GM12891 (cell line): ENCODE results near the gene PITPNM1.

ENCODE experiments used
- DNase-seq: peaks from one replicate; pipeline ENCODE4 v3.0.0; 2011; ENCODE audit warnings: low spot score; ENCODE audit not compliant: insufficient read length
- FAIRE-seq: peaks from 2 replicates; lab custom pipeline; 2011; peaks lifted over from hg19 to GRCh38; lab: Jason Lieb, UNC
- PAX5 ChIP-seq: IDR thresholded peaks from 2 replicates; pipeline ENCODE4 v1.6.1; 2011; ENCODE audit warnings: low read length, moderate library complexity, mild to moderate bottlenecking; ENCODE audit not compliant: insufficient read depth, severe bottlenecking
- POLR2A ChIP-seq: IDR thresholded peaks from 2 replicates; pipeline ENCODE4 v1.6.1; 2011; ENCODE audit warnings: low read depth, low read length, control low read depth
- POLR2AphosphoS5 ChIP-seq: IDR thresholded peaks from 2 replicates; pipeline ENCODE4 v1.6.1; 2011; ENCODE audit warnings: low read depth, low read length, control low read depth
- POU2F2 ChIP-seq: IDR thresholded peaks from 2 replicates; pipeline ENCODE4 v1.6.1; 2011; ENCODE audit warnings: low read depth, mild to moderate bottlenecking, control low read depth, low read length, moderate library complexity
- SPI1 ChIP-seq: IDR thresholded peaks from 2 replicates; pipeline ENCODE4 v1.6.1; 2011; ENCODE audit warnings: low read depth, low read length, control low read depth
- TAF1 ChIP-seq: IDR thresholded peaks from 2 replicates; pipeline ENCODE4 v1.6.1; 2011; ENCODE audit warnings: low read depth, low read length, control low read depth

PITPNM1 gene

GRCh38 chr11:67504005-67504949 lies 886 bp downstream of the PITPNM1 start:
- DNase-seq: no peak
- FAIRE-seq: peak; percentile 41
- TF ChIP-seq PAX5 (no peak), TAF1 (no peak), POLR2AphosphoS5 (no peak), POLR2A (no peak), SPI1 (no peak), POU2F2 (no peak)

GRCh38 chr11:67503119-67504004 lies 1.8 kb downstream of the PITPNM1 start:
- no peak for TF ChIP-seq PAX5
- TF ChIP-seq POLR2A: no peak
- no peak for TF ChIP-seq POU2F2
- TF ChIP-seq TAF1: no peak
- no peak for TF ChIP-seq POLR2AphosphoS5
- no peak for TF ChIP-seq SPI1
- DNase-seq: no peak
- no peak for FAIRE-seq

- FAIRE-seq (no peak), DNase-seq (no peak)
- TF ChIP-seq POLR2A: no peak
- TF ChIP-seq TAF1: no peak
- no peak for TF ChIP-seq POLR2AphosphoS5
- TF ChIP-seq POU2F2: no peak
- TF ChIP-seq PAX5: no peak
- no peak for TF ChIP-seq SPI1
Observed at GRCh38 chr11:67502328-67502979, 2.7 kb downstream of the PITPNM1 start.

- FAIRE-seq: no peak
Observed at GRCh38 chr11:67501854-67502253, 3.3 kb downstream of the PITPNM1 start.

GRCh38 chr11:67500831-67501715 lies 4.1 kb downstream of the PITPNM1 start:
- TF ChIP-seq POLR2A (no peak), PAX5 (no peak), SPI1 (no peak), POU2F2 (no peak), TAF1 (no peak), POLR2AphosphoS5 (no peak)
- no peak for FAIRE-seq
- no peak for DNase-seq

More at GRCh38 chr11:67501854-67502253, 3.3 kb downstream of the PITPNM1 start:
- no peak for DNase-seq
- no peak for TF ChIP-seq SPI1
- TF ChIP-seq POU2F2: no peak
- no peak for TF ChIP-seq POLR2AphosphoS5
- no peak for TF ChIP-seq TAF1
- TF ChIP-seq POLR2A: no peak
- TF ChIP-seq PAX5: no peak

GRCh38 chr11:67500484-67500821 lies 4.7 kb downstream of the PITPNM1 start:
- TF ChIP-seq POLR2AphosphoS5 (no peak), POU2F2 (no peak), POLR2A (no peak), TAF1 (no peak), PAX5 (no peak), SPI1 (no peak)
- FAIRE-seq (no peak), DNase-seq (no peak)

- no peak for DNase-seq
- TF ChIP-seq POLR2AphosphoS5: no peak
- no peak for TF ChIP-seq SPI1
- TF ChIP-seq PAX5: no peak
- TF ChIP-seq POU2F2: no peak
- TF ChIP-seq TAF1: no peak
- no peak for TF ChIP-seq POLR2A
- no peak for FAIRE-seq
Observed at GRCh38 chr11:67499808-67500483, 5.2 kb downstream of the PITPNM1 start.

GRCh38 chr11:67498544-67498972 lies 6.6 kb downstream of the PITPNM1 start:
- FAIRE-seq (no peak), DNase-seq (no peak)
- TF ChIP-seq POLR2AphosphoS5: no peak
- no peak for TF ChIP-seq TAF1
- no peak for TF ChIP-seq SPI1
- TF ChIP-seq POU2F2: no peak
- no peak for TF ChIP-seq POLR2A
- no peak for TF ChIP-seq PAX5
